VCaP (cell line): ENCODE results near the gene TH.

Source experiments
- H3K27ac ChIP-seq: fragments of 450-650 bp; 2 replicates; pipeline ENCODE4 v1.5.1; 2017
- CTCF ChIP-seq: fragments of 450-650 bp; conservative IDR thresholded peaks from 2 replicates; pipeline ENCODE4 v1.5.1; 2017; ENCODE audit warnings: mild to moderate bottlenecking, moderate library complexity

Gene TH

GRCh38 chr11:2212411-2213251 lies 41.0 kb upstream of the TH start:
- TF ChIP-seq CTCF, result no peak
- H3K27ac ChIP-seq, result peak overlapping the region; percentile 83

- no peak for TF ChIP-seq CTCF
- H3K27ac ChIP-seq, result peak overlapping the region; percentile 83
Measured at GRCh38 chr11:2211113-2211971, 39.7 kb upstream of the TH start.

- no peak for TF ChIP-seq CTCF
- H3K27ac ChIP-seq, result peak overlapping the region; percentile 83
Measured at GRCh38 chr11:2210366-2211112, 38.9 kb upstream of the TH start.

- peak overlapping the region; percentile 83 for H3K27ac ChIP-seq
- TF ChIP-seq CTCF, result no peak
Measured at GRCh38 chr11:2209900-2210321, 38.3 kb upstream of the TH start.

- TF ChIP-seq CTCF, result no peak
Measured at GRCh38 chr11:2209370-2209801, 37.8 kb upstream of the TH start.

GRCh38 chr11:2208691-2209369 lies 37.2 kb upstream of the TH start:
- peak; percentile 29 for TF ChIP-seq CTCF
- peak overlapping the region; percentile 83; the same call in 1 of the 2 replicates for H3K27ac ChIP-seq

More at GRCh38 chr11:2209370-2209801, 37.8 kb upstream of the TH start:
- H3K27ac ChIP-seq, result peak overlapping the region; percentile 83
